Measurements from ENCODE around the gene MAMSTR.

GRCh38 chr19:48750771-48751504, 31.4 kb upstream of the MAMSTR start:
- TF ChIP-seq EZH2phosphoT487 (IDR thresholded peaks at IDR 0.05; ENCODE audit: insufficient read depth, low read depth) (no peak), EZH2 (IDR thresholded peaks at IDR 0.05; ENCODE audit: insufficient read depth, poor library complexity, severe bottlenecking) (no peak)

All from GM23248 (cell line).